ENCODE measurements around the gene KPNB1.

Gene KPNB1

DNA sequence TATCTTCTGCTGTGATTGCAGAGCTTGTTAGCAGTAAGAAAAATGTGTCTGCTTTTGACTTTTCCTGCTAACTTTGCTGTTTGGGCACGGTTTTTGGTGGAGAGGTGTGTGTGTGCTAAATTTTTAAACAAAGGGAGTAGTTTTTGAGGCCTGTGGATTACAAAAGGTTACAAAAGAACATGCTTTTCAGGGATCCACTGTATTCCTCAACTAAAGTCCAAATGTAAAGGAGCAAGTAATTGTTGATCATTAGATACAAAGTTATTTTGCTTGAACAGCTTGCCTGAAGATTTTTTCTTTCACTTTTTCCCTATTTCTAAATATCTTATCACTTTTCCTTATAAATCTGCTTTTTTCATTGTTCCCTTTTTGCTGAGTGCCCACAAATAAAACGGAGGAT lies 2.0 kb downstream of the KPNB1 start:
- Mint-ChIP-seq H3K27ac (peak overlapping the region in 1 of 3 experiments; percentile 23), H3K4me3 (peak overlapping the region; percentile 93), H3K27me3 (ENCODE audit: low read depth) (peaks cover 3% of the 10 kb centered on the region), H3K4me1 (peaks cover 30% of the 10 kb centered on the region), H3K9me3 (no peaks in the 10 kb centered on the region), H3K36me3 (ENCODE audit: low read depth) (peaks cover 47% of the 10 kb centered on the region)
- TF ChIP-seq, protein P1, sequence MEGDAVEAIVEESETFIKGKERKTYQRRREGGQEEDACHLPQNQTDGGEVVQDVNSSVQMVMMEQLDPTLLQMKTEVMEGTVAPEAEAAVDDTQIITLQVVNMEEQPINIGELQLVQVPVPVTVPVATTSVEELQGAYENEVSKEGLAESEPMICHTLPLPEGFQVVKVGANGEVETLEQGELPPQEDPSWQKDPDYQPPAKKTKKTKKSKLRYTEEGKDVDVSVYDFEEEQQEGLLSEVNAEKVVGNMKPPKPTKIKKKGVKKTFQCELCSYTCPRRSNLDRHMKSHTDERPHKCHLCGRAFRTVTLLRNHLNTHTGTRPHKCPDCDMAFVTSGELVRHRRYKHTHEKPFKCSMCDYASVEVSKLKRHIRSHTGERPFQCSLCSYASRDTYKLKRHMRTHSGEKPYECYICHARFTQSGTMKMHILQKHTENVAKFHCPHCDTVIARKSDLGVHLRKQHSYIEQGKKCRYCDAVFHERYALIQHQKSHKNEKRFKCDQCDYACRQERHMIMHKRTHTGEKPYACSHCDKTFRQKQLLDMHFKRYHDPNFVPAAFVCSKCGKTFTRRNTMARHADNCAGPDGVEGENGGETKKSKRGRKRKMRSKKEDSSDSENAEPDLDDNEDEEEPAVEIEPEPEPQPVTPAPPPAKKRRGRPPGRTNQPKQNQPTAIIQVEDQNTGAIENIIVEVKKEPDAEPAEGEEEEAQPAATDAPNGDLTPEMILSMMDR (IDR thresholded peaks at IDR 0.05; ENCODE audit: unreplicated experiment in 3 of 3) = no peak

GRCh38 chr17:47652570-47652969 lies 2.9 kb downstream of the KPNB1 start:
- Mint-ChIP-seq H3K27me3 (ENCODE audit: low read depth) (peaks cover 3% of the 10 kb centered on the region), H3K4me1 (peaks cover 30% of the 10 kb centered on the region), H3K9me3 (no peaks in the 10 kb centered on the region), H3K36me3 (ENCODE audit: low read depth) (peaks cover 54% of the 10 kb centered on the region), H3K27ac (no peak overlapping the region), H3K4me3 (peak overlapping the region; percentile 21 to 93 (median 60))
- TF ChIP-seq, protein P1 (IDR thresholded peaks at IDR 0.05; ENCODE audit: unreplicated experiment in 3 of 3) = no peak

GRCh38 chr17:47653442-47653841 lies 3.7 kb downstream of the KPNB1 start:
- Mint-ChIP-seq H3K4me3 (peak overlapping the region; percentile 26 to 77 (median 65)), H3K4me1 (peaks cover 30% of the 10 kb centered on the region), H3K27ac (no peak overlapping the region), H3K9me3 (no peaks in the 10 kb centered on the region), H3K27me3 (ENCODE audit: low read depth) (peaks cover 3% of the 10 kb centered on the region), H3K36me3 (ENCODE audit: low read depth) (peaks cover 60% of the 10 kb centered on the region)
- TF ChIP-seq, protein P1 (IDR thresholded peaks at IDR 0.05; ENCODE audit: unreplicated experiment in 3 of 3) = no peak

DNA sequence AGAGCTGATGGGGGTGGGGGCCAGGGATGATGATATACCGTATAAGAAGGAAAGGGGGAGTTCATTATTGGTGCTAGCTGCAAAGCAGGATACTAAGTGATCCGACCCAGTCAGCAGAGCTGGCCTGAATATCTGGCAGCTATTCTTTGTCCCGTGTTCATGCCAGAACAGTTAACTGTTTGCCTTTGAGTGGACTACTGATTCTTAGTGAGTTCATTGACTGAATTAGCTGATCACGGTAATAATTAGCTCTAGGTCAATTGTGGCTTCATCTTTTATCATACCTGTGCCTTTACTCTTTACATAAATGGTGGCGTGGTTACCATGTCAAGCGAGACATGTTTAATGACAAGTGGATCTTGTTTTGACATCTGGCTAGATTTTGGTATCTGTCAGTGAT lies 5.3 kb downstream of the KPNB1 start:
- H3K4me1 Mint-ChIP-seq = peaks cover 30% of the 10 kb centered on the region
- H3K27ac Mint-ChIP-seq = no peak overlapping the region
- H3K9me3 Mint-ChIP-seq = no peaks in the 10 kb centered on the region
- TF ChIP-seq, protein P1 (IDR thresholded peaks at IDR 0.05; ENCODE audit: unreplicated experiment in 3 of 3) = no peak
- H3K36me3 Mint-ChIP-seq (ENCODE audit: low read depth) = peaks cover 67% of the 10 kb centered on the region
- no peak overlapping the region for H3K4me3 Mint-ChIP-seq
- H3K27me3 Mint-ChIP-seq (ENCODE audit: low read depth) = peaks cover 3% of the 10 kb centered on the region

- H3K9me3 Mint-ChIP-seq = no peaks in the 10 kb centered on the region
- H3K27me3 Mint-ChIP-seq (ENCODE audit: low read depth) = no peaks in the 10 kb centered on the region
- H3K36me3 Mint-ChIP-seq (ENCODE audit: low read depth) = peaks cover 64% of the 10 kb centered on the region
- no peaks in the 10 kb centered on the region for H3K4me1 Mint-ChIP-seq
- no peak overlapping the region for H3K4me3 Mint-ChIP-seq
- no peak overlapping the region for H3K27ac Mint-ChIP-seq
- TF ChIP-seq, protein P1 (IDR thresholded peaks at IDR 0.05; ENCODE audit: unreplicated experiment in 3 of 3) = no peak
These were observed 10.4 kb downstream of the KPNB1 start for GRCh38 chr17:47660064-47660492.

DNA sequence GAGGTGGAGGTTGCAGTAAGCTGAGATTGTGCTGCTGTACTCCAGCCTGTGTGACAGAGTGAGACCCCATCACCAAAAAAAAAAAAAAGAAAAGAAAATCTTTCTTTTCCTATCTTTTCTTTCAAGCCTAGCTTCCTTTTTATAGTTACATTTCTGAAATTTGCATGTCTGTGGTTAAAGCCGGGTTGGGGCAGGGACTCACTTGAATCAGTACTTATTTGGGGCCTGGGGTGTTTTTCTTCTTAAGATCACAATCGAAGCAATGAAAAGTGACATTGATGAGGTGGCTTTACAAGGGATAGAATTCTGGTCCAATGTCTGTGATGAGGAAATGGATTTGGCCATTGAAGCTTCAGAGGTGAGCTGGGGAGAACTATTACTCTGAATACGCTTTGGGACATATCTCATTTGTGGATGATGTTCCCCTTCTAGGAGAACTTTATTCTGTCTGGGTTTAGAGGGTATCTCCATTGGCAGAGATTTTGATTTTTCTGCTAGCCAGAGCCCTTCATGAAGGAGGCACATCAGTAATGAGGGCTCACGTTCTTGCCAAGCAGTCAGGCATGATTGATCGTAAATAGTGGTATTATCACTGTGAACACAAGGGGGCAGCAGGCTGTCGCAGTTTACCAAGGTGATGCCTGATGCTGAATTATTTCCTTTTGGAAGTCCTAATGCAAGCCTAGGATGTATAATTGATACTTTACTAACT lies 14.3 kb downstream of the KPNB1 start:
- Mint-ChIP-seq H3K36me3 (ENCODE audit: low read depth) (peaks cover 69% of the 10 kb centered on the region), H3K27me3 (ENCODE audit: low read depth) (no peaks in the 10 kb centered on the region), H3K4me3 (no peak overlapping the region), H3K4me1 (no peaks in the 10 kb centered on the region), H3K27ac (peak overlapping the region in 1 of 3 experiments; percentile 1), H3K9me3 (no peaks in the 10 kb centered on the region)
- TF ChIP-seq, protein P1 (IDR thresholded peaks at IDR 0.05; ENCODE audit: unreplicated experiment in 3 of 3) = peak; percentile 72 to 81 (median 79)
